Right lobe of liver (tissue), 6 donors: ENCODE results near the gene HLA-E. TPM values are rescaled to one million over a fixed set of nuclear protein-coding genes. Genes with fewer than 3 reads are reported as not detected.
"Not testable (repeated sequence)": the region's sequence is repeated elsewhere in the genome, so short reads cannot be mapped to it uniquely, and the experiment has no call there.

Experiments
- ATAC-seq, 4 donors: fragments of 200-7000 bp; cut with Tn5 transposase; one replicate each; pipeline ENCODE4 v1.9.1; 2020; ENCODE audit warnings: mild to moderate bottlenecking in 4 of 4, moderate library complexity in 4 of 4
- DNase-seq, 3 donors: peaks; one replicate each; pipeline ENCODE4 v3.0.0-alpha.2; 2020
- H3K27ac ChIP-seq, 3 donors: fragments of 200-600 bp; one replicate each; pipeline ENCODE4 v1.8.0; 2022
- H3K27me3 ChIP-seq, 2 donors: fragments of 200-600 bp; one replicate each; pipeline ENCODE4 v1.8.0; 2022
- H3K36me3 ChIP-seq, 4 donors: fragments of 200-600 bp; sonication (generic) in 1 of 4; one replicate each; pipeline versions ENCODE4 v1.5.1 to v1.8.0; 2017 to 2022; ENCODE audit warnings: control low read depth in 1 of 4
- H3K4me1 ChIP-seq, 4 donors: fragments of 200-600 bp; sonication (generic) in 1 of 4; one replicate each; pipeline versions ENCODE4 v1.5.1 to v1.8.0; 2017 to 2022; ENCODE audit warnings: control low read depth in 1 of 4
- H3K4me3 ChIP-seq, 3 donors: fragments of 200-600 bp; one replicate each; pipeline ENCODE4 v1.8.0; 2022
- H3K9me3 ChIP-seq, 4 donors: fragments of 200-600 bp; sonication (generic) in 1 of 4; one replicate each; pipeline versions ENCODE4 v1.5.1 to v1.8.0; 2017 to 2022; ENCODE audit warnings: control low read depth in 1 of 4
- CTCF ChIP-seq, 4 donors: fragments of 200-600 bp in 3 of 4; fragments of 450-650 bp in 1 of 4; IDR thresholded peaks; one replicate each; pipeline versions ENCODE4 v1.5.1 to v1.8.0; 2016 to 2022; ENCODE audit warnings: antibody characterized with exemption in 4 of 4, mild to moderate bottlenecking in 2 of 4
- POLR2A ChIP-seq: fragments of 450-650 bp; IDR thresholded peaks from one replicate; pipeline ENCODE4 v1.6.1; 2017; ENCODE audit warnings: antibody characterized with exemption, mild to moderate bottlenecking
- WGBS: methylation state at CpG from one replicate; pipeline ENCODE4 v1.1.6; 2018; ENCODE audit warnings: low coverage, low lambda C conversion rate; ENCODE audit not compliant: insufficient coverage; ENCODE audit errors: missing lambda C conversion rate; 5-methylcytosine and 5-hydroxymethylcytosine counted together
- intact Hi-C, 2 donors: fragments of 100-400 bp; cut with DNase I; formaldehyde crosslinking; loops; one replicate each; pipeline versions ENCODE4 v1.11.2 to v1.14.1; 2022
- total RNA-seq, 6 experiments: library from RNA; depleted of rRNA in 2 of 6; stranded (reverse); fragments of >200 nt in 2 of 6; fragmentation: NEBNext Ultra II Directional in 3 of 6; extraction: Animal tissue kit (Norgen Biotek cat#: 25700) in 3 of 6; gene quantifications; one replicate each; pipeline versions ENCODE4 v1.1.0 to v1.2.4, GENCODE V29; 2016 to 2023
- donor health status: DM: no; HTN: yes; CAD: no.
- donor health status: DM: no; HTN: no; CAD: no.
- donor health status: DM: no; HTN: no; CAD: no.
- donor health status: DM: no; HTN: yes; CAD: no.
- donor health status: DM: no; HTN: yes; CAD: no.

HLA-E gene
- total RNA-seq, 6 experiments from 2014 or later = 116 to 257 (median 183) TPM

- Histone ChIP-seq H3K36me3 (no peaks in the 10 kb centered on the region), H3K27ac (no peak overlapping the region), H3K4me1 (peaks cover 0 to 21% (median 4%) of the 10 kb centered on the region in 4 donors), H3K4me3 (no peak overlapping the region), H3K9me3 (no peaks in the 10 kb centered on the region), H3K27me3 (peaks cover 4 to 34% of the 10 kb centered on the region in 2 donors)
- WGBS = 33% methylated on average over 7 of the region's 9 CpGs
- no peak for TF ChIP-seq POLR2A
- no peak for TF ChIP-seq CTCF (IDR thresholded peaks at IDR 0.05)
- intact Hi-C loops = no loop called here
- DNase-seq (no peak), ATAC-seq (no peak)
Measured at GRCh38 chr6:30463242-30463641, 26.1 kb upstream of the HLA-E start.

GRCh38 chr6:30463651-30464618 lies 25.4 kb upstream of the HLA-E start:
- peak; percentile 32 to 43 (median 39) for ATAC-seq
- Histone ChIP-seq H3K36me3 (no peaks in the 10 kb centered on the region), H3K27ac (no peak overlapping the region), H3K4me1 (peaks cover 0 to 21% (median 4%) of the 10 kb centered on the region in 4 donors), H3K27me3 (peaks cover 9 to 37% of the 10 kb centered on the region in 2 donors), H3K9me3 (no peaks in the 10 kb centered on the region), H3K4me3 (no peak overlapping the region)
- no peak for TF ChIP-seq CTCF (IDR thresholded peaks at IDR 0.05)
- TF ChIP-seq POLR2A = no peak
- DNase-seq = peak in 2 of 3 donors; percentile 55 to 61
- WGBS = 28% methylated on average over 16 of the region's 64 CpGs
- intact Hi-C loops = no loop called here

- Histone ChIP-seq H3K36me3 (no peaks in the 10 kb centered on the region), H3K27ac (no peak overlapping the region), H3K27me3 (peaks cover 12 to 50% of the 10 kb centered on the region in 2 donors), H3K9me3 (no peaks in the 10 kb centered on the region), H3K4me1 (peaks cover 0 to 21% (median 4%) of the 10 kb centered on the region in 4 donors), H3K4me3 (peak overlapping the region in 2 of 3 donors; percentile 31 to 49)
- ATAC-seq (no peak), DNase-seq (no peak)
- no peak for TF ChIP-seq POLR2A
- TF ChIP-seq CTCF (IDR thresholded peaks at IDR 0.05) = no peak
- WGBS = 8% methylated on average over 13 of the region's 13 CpGs
- intact Hi-C loops = no loop called here
Measured at GRCh38 chr6:30465595-30466306, 23.6 kb upstream of the HLA-E start.

DNA sequence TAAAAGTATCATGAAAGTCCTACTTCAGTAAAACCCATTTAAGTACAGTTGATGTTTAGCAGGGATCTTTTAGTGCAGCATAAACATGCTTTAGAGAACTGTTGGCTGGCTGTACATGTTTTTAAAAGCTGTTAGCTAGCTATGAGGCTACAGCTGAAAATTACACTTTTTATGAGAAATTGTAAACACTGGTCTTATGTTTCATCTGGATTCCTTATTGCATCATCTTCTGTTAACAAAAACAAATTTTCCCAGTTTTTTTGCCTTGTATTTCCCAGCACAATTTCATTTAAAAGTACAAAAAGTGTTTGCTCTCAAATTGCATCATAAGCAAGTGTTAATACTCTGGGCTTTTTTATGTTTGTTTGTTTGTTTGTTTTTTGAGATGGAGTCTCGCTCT lies 18.3 kb upstream of the HLA-E start:
- peaks cover 9 to 25% of the 10 kb centered on the region in 2 donors for H3K27me3 ChIP-seq
- no peak for TF ChIP-seq CTCF (IDR thresholded peaks at IDR 0.05)
- TF ChIP-seq POLR2A = no peak
- WGBS = 88% methylated on average over 1 of the region's 1 CpG
- DNase-seq (no peak), ATAC-seq (no peak)
- H3K36me3 ChIP-seq = no peaks in the 10 kb centered on the region
- peaks cover 0 to 12% (median 0%) of the 10 kb centered on the region in 4 donors for H3K4me1 ChIP-seq
- no peaks in the 10 kb centered on the region for H3K9me3 ChIP-seq
- intact Hi-C loops = no loop called here
- H3K27ac ChIP-seq = no peak overlapping the region
- H3K4me3 ChIP-seq = no peak overlapping the region

DNA sequence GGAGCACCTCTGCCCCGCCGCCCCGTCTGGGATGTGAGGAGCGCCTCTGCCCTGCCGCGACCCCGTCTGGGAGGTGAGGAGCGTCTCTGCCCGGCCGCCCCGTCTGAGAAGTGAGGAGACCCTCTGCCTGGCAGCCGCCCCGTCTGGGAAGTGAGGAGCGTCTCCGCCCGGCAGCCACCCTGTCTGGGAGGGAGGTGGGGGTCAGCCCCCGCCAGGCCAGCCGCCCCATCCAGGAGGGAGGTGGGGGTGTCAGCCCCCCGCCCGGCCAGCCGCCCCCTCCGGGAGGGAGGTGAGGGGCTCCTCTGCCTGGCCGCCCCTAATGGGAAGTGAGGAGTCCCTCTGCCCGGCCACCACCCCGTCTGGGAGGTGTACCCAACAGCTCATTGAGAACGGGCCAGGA lies 14.2 kb upstream of the HLA-E start:
- intact Hi-C loops, H3K36me3 ChIP-seq, ATAC-seq, H3K27me3 ChIP-seq, DNase-seq, H3K9me3 ChIP-seq, H3K4me3 ChIP-seq, H3K27ac ChIP-seq, H3K4me1 ChIP-seq: not testable (repeated sequence)
- 71% methylated on average over 2 of the region's 26 CpGs for WGBS
